Measurements from ENCODE around the gene KCTD5.

Gene KCTD5

GRCh38 chr16:2715966-2716885 lies 33.9 kb downstream of the KCTD5 start:
- H3K27me3 Mint-ChIP-seq (ENCODE audit: low read depth, poor library complexity), result peaks cover 29% of the 10 kb centered on the region
- no peaks in the 10 kb centered on the region for H3K36me3 Mint-ChIP-seq (ENCODE audit: low read depth)
- no peak overlapping the region for H3K4me3 Mint-ChIP-seq
- no peak overlapping the region for H3K27ac Mint-ChIP-seq
- H3K4me1 Mint-ChIP-seq, result no peaks in the 10 kb centered on the region
- no peak for DNase-seq
- H3K9me3 Mint-ChIP-seq, result no peaks in the 10 kb centered on the region
- no peak for TF ChIP-seq CTCF (IDR thresholded peaks at IDR 0.05)

- TF ChIP-seq CTCF (IDR thresholded peaks at IDR 0.05), result no peak
- H3K27me3 Mint-ChIP-seq (ENCODE audit: low read depth, poor library complexity), result peaks cover 29% of the 10 kb centered on the region
- no peak overlapping the region for H3K27ac Mint-ChIP-seq
- no peaks in the 10 kb centered on the region for H3K4me1 Mint-ChIP-seq
- no peak for DNase-seq
- no peaks in the 10 kb centered on the region for H3K36me3 Mint-ChIP-seq (ENCODE audit: low read depth)
- no peak overlapping the region for H3K4me3 Mint-ChIP-seq
- H3K9me3 Mint-ChIP-seq, result no peaks in the 10 kb centered on the region
These were observed 34.6 kb downstream of the KCTD5 start for GRCh38 chr16:2716948-2717347.

GRCh38 chr16:2717383-2718263 lies 35.3 kb downstream of the KCTD5 start:
- no peak overlapping the region for H3K4me3 Mint-ChIP-seq
- no peaks in the 10 kb centered on the region for H3K9me3 Mint-ChIP-seq
- no peak for TF ChIP-seq CTCF (IDR thresholded peaks at IDR 0.05)
- no peak for DNase-seq
- H3K27ac Mint-ChIP-seq, result no peak overlapping the region
- H3K36me3 Mint-ChIP-seq (ENCODE audit: low read depth), result no peaks in the 10 kb centered on the region
- H3K27me3 Mint-ChIP-seq (ENCODE audit: low read depth, poor library complexity), result peaks cover 32% of the 10 kb centered on the region
- no peaks in the 10 kb centered on the region for H3K4me1 Mint-ChIP-seq

GRCh38 chr16:2719328-2720063 lies 37.2 kb downstream of the KCTD5 start:
- H3K27me3 Mint-ChIP-seq (ENCODE audit: low read depth, poor library complexity), result peaks cover 33% of the 10 kb centered on the region
- no peak for TF ChIP-seq CTCF (IDR thresholded peaks at IDR 0.05)
- H3K27ac Mint-ChIP-seq, result no peak overlapping the region
- no peak for DNase-seq
- peak overlapping the region; percentile 48 for H3K4me3 Mint-ChIP-seq
- H3K36me3 Mint-ChIP-seq (ENCODE audit: low read depth), result no peaks in the 10 kb centered on the region
- H3K9me3 Mint-ChIP-seq, result no peaks in the 10 kb centered on the region
- no peaks in the 10 kb centered on the region for H3K4me1 Mint-ChIP-seq

- Mint-ChIP-seq H3K4me3 (peak within 1 kb of the TSS; percentile 82), H3K9me3 (no peaks in the 10 kb centered on the region), H3K27ac (peak within 1 kb of the TSS; percentile 48), H3K36me3 (ENCODE audit: low read depth) (no peaks in the 10 kb centered on the region), H3K4me1 (no peaks in the 10 kb centered on the region), H3K27me3 (ENCODE audit: low read depth, poor library complexity) (peaks cover 29% of the 10 kb centered on the region)
- no peak for TF ChIP-seq CTCF (IDR thresholded peaks at IDR 0.05)
- no peak for DNase-seq
These were observed 37.7 kb downstream of the KCTD5 start, which contains the start of gene PRSS27 for GRCh38 chr16:2720064-2720457. PRSS27 (minus strand) TSS chr16:2720224; CDS start chr16:2720160, 64 bp downstream.

Measured in nephron progenitor cell (in vitro differentiated cells).